Body of pancreas (tissue), 4 donors: ENCODE results near the gene SGPL1. TPM values are rescaled to one million over a fixed set of nuclear protein-coding genes. Genes with fewer than 3 reads are reported as not detected.

Experiments used
- ATAC-seq: fragments of 150-250 bp; one replicate; pipeline ENCODE4 v1.9.1; 2016
- DNase-seq, 4 donors: peaks; one replicate each; pipeline ENCODE4 v3.0.0-alpha.2; 2019
- H3K27ac ChIP-seq, 4 donors: fragments of 200-600 bp; sonication (generic); 1 replicate in 3 of 4; 2 replicates in 1 of 4; pipeline versions ENCODE4 v1.5.1 to v1.6.1; 2016 to 2019; ENCODE audit warnings: mild to moderate bottlenecking in 1 of 4, mixed read lengths in 1 of 4, moderate library complexity in 1 of 4
- H3K27me3 ChIP-seq, 2 donors: fragments of 200-600 bp; sonication (generic); one replicate each; pipeline ENCODE4 v1.6.0; 2016; ENCODE audit warnings: mild to moderate bottlenecking in 1 of 2
- H3K36me3 ChIP-seq, 2 donors: fragments of 200-600 bp; sonication (generic); replicated peaks in 1 of 2; 2 replicates each; pipeline ENCODE4 v1.5.1; 2016; ENCODE audit warnings: low read depth in 2 of 2; ENCODE audit not compliant: insufficient read depth in 1 of 2
- H3K4me1 ChIP-seq: fragments of 200-600 bp; sonication (generic); one replicate; pipeline ENCODE4 v1.6.0; 2016
- H3K4me3 ChIP-seq, 2 donors: fragments of 200-600 bp; sonication (generic); 1 replicate in 1 of 2; 2 replicates in 1 of 2; pipeline ENCODE4 v1.5.1; 2016 to 2019
- H3K9me3 ChIP-seq, 3 donors: fragments of 200-600 bp; sonication (generic); 1 replicate in 2 of 3; 2 replicates in 1 of 3; pipeline ENCODE4 v1.5.1; 2016
- CTCF ChIP-seq, 7 experiments: fragments of 450-650 bp in 4 of 7; fragments of 200-600 bp in 3 of 7; sonication (generic) in 3 of 7; IDR thresholded peaks; one replicate each; pipeline ENCODE4 v1.5.1; 2016 to 2019; ENCODE audit warnings: antibody characterized with exemption in 7 of 7
- POLR2A ChIP-seq, 3 donors: fragments of 450-650 bp; IDR thresholded peaks; one replicate each; pipeline ENCODE4 v1.6.1; 2016; ENCODE audit warnings: antibody characterized with exemption in 3 of 3, mild to moderate bottlenecking in 2 of 3
- WGBS, 2 donors: methylation state at CpG; one replicate each; pipeline ENCODE4 v1.1.5; 2017; 5-methylcytosine and 5-hydroxymethylcytosine counted together
- intact Hi-C: fragments of 100-400 bp; cut with DNase I; formaldehyde crosslinking; loops from one replicate; pipeline ENCODE4 v1.15.1; 2023
- total RNA-seq, 2 donors: library from RNA; depleted of rRNA; stranded (reverse); fragments of >200 nt; gene quantifications; one replicate each; pipeline ENCODE4 v1.1.0, GENCODE V29; 2016

The SGPL1 gene
- total RNA-seq, 2 donors from 2014 or later, result 36.3 to 43.8 TPM

DNA sequence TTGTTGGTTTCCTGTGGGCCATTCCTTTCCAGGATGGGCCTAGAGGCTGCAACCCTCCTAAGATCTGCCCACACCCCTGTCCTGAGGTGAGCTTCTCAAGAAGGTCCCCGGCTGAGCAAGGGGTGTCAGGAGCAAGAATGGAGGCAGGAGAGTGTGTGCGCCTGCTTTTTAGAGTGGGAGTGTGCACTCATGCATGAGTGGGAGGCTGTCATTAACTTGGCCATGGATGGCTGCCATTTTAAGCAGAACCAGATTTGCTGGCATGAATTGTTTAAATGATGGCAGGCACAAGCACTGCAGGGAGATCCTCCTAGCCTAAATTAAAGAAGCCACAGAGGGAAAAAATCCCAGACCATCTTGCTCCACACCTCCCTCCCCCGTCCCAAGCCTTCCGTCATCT lies 2.9 kb upstream of the SGPL1 start:
- DNase-seq (no peak), ATAC-seq (no peak)
- no peaks in the 10 kb centered on the region for H3K36me3 ChIP-seq
- intact Hi-C loops, result no loop called here
- no peaks in the 10 kb centered on the region for H3K9me3 ChIP-seq
- 83 to 86% methylated on average over 4 of the region's 4 CpGs for WGBS, 2 donors
- TF ChIP-seq POLR2A (IDR thresholded peaks at IDR 0.05), result no peak
- no peak for TF ChIP-seq CTCF (IDR thresholded peaks at IDR 0.05)
- no peak overlapping the region for H3K4me3 ChIP-seq
- H3K27ac ChIP-seq, result no peak overlapping the region
- peaks cover 12% of the 10 kb centered on the region for H3K4me1 ChIP-seq
- H3K27me3 ChIP-seq, result no peaks in the 10 kb centered on the region

- Histone ChIP-seq H3K27ac (no peak overlapping the region), H3K9me3 (no peaks in the 10 kb centered on the region), H3K27me3 (no peaks in the 10 kb centered on the region), H3K4me1 (peaks cover 12% of the 10 kb centered on the region), H3K4me3 (no peak overlapping the region), H3K36me3 (peaks cover 0 to 1% of the 10 kb centered on the region in 2 donors)
- TF ChIP-seq CTCF (IDR thresholded peaks at IDR 0.05), result no peak
- TF ChIP-seq POLR2A (IDR thresholded peaks at IDR 0.05), result no peak
- ATAC-seq (no peak), DNase-seq (no peak)
- intact Hi-C loops, result no loop called here
- WGBS, 2 donors, result 65 to 72% methylated on average over 4 of the region's 4 CpGs
These were observed 1.6 kb upstream of the SGPL1 start for GRCh38 chr10:70814126-70814525.

DNA sequence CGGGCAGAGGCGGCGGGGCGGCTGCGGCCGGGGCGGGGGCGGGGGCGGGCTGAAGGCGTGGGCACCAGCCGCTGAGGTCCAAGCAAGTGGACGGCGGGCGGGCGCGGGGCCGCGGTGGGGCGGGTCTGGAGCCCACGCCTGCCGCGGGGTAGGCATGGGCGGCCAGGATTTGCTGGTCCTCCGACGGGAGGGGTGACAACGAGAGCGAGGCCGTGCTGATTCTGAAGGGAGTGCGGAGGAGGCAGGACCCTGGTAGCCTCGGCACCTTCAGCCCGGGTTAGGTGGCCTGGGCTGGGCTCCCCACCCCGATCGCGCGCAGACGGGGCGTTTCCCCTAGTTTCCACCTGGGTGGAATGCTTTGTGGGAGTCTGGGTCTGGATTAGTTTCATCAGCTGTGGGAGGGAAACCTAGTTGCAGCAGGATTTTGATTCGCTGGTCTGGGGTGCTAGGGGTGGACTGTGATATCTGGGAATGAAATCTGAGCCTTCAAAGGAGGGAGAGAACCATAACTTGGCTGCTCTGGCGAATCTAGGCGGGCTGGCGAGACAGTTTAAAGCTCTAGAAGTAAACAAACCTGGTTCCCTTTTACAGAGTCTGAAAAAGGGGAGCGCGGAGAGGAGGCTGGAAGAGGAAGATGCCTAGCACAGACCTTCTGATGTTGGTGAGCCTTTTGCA lies 609 bp downstream of the SGPL1 start:
- DNase-seq (peak; percentile 70 to 83 (median 80)), ATAC-seq (peak; percentile 83)
- intact Hi-C loops, result loop anchor here (5.0 kb wide), 1 partner anchor 61 kb away; no protein-coding TSS in a partner anchor
- Histone ChIP-seq H3K27ac (peak overlapping the region; percentile 91 to 97 (median 94)), H3K4me1 (peaks cover 12% of the 10 kb centered on the region), H3K36me3 (peaks cover 0 to 5% of the 10 kb centered on the region in 2 donors), H3K9me3 (no peaks in the 10 kb centered on the region), H3K27me3 (no peaks in the 10 kb centered on the region), H3K4me3 (peak overlapping the region; percentile 42 to 52)
- 0% methylated on average over 7 to 32 of the region's 43 CpGs for WGBS, 2 donors
- peak; percentile 68 to 94 (median 89) for TF ChIP-seq POLR2A (IDR thresholded peaks at IDR 0.05)
- TF ChIP-seq CTCF (IDR thresholded peaks at IDR 0.05), result peak in 1 of 7 experiments; percentile 10

DNA sequence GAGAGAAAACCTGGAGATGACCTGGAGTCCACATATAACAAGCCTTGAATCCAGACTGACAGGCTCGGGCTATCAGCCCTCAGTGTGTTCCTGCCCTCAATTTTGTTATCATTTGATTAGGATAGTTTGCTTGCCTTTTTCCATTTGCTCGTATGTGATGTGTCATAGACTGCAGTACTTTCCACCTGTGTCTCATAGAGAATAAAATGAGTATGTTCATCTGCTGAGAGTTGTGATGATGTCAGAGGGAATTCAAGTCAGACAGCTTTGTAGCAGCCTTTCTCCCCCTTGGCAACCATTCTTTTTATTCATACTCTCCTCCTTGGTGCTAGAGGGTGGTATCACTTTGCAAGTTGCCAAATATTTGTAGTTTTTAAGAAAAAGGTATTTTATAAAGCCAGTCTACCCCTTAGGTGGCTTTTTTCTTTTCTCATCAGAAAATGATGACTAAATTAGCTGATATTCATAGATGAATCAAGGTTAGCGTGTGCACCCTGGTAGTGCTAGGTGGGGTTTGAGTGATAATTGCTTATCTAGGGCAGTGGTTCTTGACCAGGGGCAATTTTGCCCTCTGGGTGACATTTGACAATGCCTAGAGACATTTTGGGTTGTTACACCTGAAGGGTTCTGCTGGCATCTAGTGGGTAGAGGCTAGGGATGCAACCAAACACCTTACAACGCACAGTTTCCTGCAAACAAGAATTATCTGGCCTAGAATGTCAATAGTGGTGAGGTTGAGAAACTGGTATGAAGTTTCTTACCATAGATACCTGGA lies 5.4 kb downstream of the SGPL1 start:
- TF ChIP-seq POLR2A (IDR thresholded peaks at IDR 0.05), result no peak
- TF ChIP-seq CTCF (IDR thresholded peaks at IDR 0.05), result peak in 1 of 7 experiments; percentile 5
- Histone ChIP-seq H3K4me3 (no peak overlapping the region), H3K27me3 (no peaks in the 10 kb centered on the region), H3K9me3 (no peaks in the 10 kb centered on the region), H3K4me1 (peaks cover 7% of the 10 kb centered on the region), H3K36me3 (peaks cover 0 to 6% of the 10 kb centered on the region in 2 donors), H3K27ac (no peak overlapping the region)
- ATAC-seq (no peak), DNase-seq (no peak)
- 56 to 63% methylated on average over 4 of the region's 4 CpGs for WGBS, 2 donors
- intact Hi-C loops, result no loop called here
